HG03060 (cell line): ENCODE measurements around the gene PEX3.

Experiments
- ATAC-seq: cut with Tn5 transposase; IDR thresholded peaks from one replicate; pipeline ENCODE4 v1.9.1; 2021; ENCODE audit warnings: low read depth, moderate number of reproducible peaks; ENCODE audit not compliant: unreplicated experiment

The PEX3 gene, protein sequence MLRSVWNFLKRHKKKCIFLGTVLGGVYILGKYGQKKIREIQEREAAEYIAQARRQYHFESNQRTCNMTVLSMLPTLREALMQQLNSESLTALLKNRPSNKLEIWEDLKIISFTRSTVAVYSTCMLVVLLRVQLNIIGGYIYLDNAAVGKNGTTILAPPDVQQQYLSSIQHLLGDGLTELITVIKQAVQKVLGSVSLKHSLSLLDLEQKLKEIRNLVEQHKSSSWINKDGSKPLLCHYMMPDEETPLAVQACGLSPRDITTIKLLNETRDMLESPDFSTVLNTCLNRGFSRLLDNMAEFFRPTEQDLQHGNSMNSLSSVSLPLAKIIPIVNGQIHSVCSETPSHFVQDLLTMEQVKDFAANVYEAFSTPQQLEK

DNA sequence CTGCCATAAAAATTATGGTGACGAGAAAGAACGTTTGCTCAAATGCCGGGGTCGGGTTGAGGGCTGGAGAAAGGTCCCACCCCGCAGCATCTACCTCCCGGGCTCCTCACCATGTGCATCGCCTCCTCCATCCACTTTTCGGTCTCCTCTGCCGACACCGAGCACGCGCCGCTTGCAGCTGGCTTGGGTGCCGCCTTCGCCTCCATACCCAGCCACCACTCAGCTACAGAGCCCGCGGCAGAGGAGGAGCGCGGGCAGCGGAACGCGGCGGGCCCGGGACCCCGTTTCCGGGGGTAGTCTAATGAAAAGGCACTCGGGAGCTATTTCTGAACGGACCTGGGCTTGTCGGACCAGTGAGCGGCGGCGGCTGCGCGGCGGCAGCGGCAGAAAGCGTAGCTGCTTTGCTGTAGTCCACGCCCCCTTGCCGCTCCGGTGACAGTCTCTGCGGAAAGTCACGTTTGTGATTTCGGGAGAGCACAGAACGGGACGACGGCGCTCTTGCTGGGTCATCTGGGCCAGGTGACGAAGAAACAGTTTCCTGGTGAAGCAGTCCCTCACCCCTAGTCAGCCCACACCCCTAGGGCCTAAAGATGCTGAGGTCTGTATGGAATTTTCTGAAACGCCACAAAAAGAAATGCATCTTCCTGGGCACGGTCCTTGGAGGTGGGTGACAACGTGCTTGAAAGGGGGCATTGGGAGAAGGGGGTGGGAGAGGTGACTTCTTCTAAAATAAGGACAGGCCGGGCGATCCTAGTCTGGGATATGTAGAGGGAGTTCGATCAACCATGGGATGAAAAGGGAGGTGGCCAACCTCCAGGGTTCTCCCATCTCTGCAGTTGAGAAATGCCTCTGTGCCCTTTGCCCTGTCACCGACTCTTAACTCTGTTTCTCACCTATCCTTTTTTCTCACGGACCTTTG, at the start of gene PEX3, which contains the start of gene ADAT2:
Gene PEX3 (plus strand): TSS at position 353 of the 919 bp plus-strand sequence. CDS start 238 bp downstream, at position 591.
Gene ADAT2 (minus strand): TSS at position 243 of the 919 bp plus-strand sequence. CDS start 37 bp downstream, at position 206.
- ATAC-seq: peak; percentile 95

- no peak for ATAC-seq
Measured at GRCh38 chr6:143401068-143401446, 49.5 kb upstream of the PEX3 start.

DNA sequence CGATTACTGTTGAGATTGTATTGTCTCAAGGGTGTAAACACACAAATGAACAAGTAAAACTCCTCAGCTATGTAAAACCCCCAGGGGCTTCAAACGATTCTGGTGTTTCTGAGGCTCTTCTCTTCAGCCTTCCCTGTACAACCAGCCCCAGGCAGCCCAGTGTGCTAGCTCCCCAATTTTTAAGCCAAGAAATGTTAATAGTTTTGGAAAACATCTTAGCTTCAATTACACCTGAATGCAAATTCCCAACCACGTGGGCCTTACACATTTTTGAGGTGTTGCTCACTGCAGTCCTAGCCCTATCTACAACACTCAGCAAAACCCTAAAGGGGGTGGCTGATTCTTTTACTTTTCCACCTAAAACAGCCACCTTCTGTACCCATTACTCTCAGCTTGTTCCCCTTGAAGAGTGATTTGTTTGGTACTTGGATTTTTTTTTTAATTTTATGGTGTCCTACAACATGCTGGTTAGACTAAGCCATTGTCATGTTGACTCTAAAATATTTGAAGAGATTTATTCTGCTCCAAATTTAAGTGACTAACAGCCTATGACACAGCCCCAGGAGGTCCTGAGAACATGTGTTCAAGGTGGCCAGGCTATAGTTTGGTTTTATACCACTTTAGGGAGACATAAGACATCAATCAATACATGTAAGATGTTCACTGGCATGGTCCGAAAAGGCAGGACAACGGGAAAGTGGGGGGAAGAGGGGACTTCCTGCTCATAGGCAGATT, 48.8 kb upstream of the PEX3 start:
- no peak for ATAC-seq

GRCh38 chr6:143402721-143403336, 47.8 kb upstream of the PEX3 start:
- ATAC-seq: no peak

DNA sequence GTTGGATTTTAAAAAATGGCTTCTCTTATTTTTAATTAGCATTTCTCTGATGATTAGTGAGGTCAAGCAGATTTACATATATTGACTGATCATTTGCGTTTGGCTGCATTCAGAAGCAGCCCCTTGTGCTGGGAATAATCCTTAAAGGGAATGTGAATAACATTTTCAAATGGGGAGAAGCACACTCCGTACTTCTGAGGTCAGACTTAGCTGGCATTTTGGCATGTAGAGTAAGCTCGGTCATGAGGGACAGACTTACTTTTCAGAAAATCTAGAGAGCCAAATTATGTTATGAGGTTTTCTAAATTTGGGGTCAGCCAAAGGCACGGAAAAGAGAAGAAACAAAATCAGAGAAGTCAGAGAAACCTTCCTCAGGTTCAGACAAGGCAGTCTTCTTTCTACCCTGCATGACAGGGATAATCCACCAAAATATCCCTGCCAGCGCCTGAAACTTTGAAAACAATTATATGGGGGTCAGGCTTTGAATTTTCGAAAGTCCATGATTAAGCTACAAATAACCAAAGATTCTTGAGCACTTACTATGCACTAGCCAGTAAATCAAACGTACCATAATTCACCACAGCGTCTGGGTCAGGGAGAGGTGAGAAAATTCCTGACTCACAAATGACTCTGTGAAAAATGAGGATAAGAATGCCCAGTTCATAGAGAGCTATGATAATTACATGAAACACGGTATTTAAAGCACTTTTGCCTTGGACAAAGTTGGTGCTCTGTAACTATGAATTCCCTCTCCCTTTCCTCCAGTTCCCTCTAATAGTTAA, 45.0 kb upstream of the PEX3 start:
- ATAC-seq: no peak

DNA sequence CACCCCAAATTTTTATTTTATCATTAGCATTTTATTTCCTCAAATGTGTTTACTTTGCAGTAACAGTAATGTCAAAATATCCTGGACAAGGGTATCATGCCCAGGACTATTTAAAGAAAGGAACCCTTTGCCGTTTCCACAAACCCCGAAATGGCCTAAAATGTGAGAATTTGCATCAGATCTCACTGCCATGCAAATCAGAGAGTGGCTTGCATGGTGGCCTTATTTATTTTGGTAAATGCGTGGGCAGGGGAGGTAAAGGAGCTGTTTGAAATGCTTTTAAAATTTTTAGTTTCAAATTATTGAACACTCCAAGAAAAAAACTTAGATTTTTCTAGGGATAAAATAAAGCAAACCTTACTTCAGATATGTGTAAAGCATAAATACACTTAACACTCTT, 43.9 kb upstream of the PEX3 start:
- peak; percentile 63 for ATAC-seq

DNA sequence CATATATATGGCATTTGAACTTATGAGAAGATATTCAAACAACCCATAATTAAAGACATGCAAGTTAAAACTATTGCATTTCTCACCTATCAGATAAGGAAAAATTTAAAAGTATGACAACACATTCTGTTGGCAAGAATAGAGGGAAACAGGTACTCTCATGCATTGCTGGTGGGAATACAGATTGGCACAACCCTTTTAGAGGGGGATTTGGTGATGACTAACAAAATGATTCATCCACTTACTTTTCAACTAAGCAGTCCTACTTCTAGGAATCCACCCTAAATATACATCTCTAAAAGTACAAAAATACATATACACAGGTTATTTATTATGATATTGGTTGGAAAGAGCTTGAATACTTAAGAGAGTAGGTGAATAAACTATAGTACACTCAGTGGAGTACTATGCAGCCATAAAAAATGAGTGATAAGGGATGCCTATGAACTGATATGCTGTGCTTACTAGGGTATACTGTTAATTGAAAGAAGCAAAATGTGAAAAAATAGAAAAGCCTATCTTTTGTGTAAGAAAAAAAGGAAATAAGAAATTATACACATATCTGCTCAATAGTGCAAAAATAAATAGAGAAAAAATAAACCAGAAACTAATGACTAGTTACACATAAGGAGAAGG, 42.3 kb upstream of the PEX3 start:
- ATAC-seq: no peak

GRCh38 chr6:143408787-143409162, 41.8 kb upstream of the PEX3 start:
- no peak for ATAC-seq

DNA sequence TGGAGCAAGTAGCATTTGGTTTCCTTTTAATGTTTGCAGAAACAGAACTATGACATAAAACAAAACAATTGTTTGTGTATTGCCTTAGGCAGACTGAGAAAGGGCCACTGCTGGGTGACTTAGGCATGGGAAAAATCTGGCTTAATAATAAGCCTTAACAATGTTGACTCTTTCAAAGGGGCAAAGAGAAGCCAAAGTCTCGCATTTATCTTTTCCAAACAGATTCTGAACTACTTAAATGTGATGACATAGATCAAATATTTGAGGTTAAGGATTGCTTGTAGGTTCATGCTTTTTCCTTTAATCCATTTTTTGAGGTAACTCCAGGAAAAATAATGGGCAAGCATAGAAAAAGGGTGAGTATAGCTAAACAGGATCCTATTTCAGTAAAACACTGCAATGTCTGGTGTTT, 39.7 kb upstream of the PEX3 start:
- ATAC-seq: no peak

- ATAC-seq: no peak
Measured at GRCh38 chr6:143414769-143415168, 35.8 kb upstream of the PEX3 start.

- no peak for ATAC-seq
Measured at GRCh38 chr6:143419526-143419925, 31.1 kb upstream of the PEX3 start.

DNA sequence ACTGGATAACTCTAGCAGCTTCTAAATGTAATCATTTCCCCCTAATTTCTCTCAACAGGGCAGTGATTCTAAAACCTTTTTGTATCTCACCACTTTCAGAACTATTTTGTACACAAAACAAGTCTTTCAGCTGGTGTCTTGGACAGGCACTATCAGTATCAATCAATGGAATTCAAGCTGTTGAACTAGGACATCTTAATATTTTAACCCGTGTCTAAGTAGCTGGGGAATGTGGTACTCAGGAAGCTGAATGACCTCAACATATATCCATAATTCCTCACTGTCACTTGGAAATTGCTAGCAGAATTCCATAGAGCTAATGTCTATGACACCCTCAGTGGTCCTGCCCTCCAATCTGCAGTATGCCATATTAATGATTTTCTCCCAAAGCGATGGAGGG, 24.6 kb upstream of the PEX3 start:
- no peak for ATAC-seq

DNA sequence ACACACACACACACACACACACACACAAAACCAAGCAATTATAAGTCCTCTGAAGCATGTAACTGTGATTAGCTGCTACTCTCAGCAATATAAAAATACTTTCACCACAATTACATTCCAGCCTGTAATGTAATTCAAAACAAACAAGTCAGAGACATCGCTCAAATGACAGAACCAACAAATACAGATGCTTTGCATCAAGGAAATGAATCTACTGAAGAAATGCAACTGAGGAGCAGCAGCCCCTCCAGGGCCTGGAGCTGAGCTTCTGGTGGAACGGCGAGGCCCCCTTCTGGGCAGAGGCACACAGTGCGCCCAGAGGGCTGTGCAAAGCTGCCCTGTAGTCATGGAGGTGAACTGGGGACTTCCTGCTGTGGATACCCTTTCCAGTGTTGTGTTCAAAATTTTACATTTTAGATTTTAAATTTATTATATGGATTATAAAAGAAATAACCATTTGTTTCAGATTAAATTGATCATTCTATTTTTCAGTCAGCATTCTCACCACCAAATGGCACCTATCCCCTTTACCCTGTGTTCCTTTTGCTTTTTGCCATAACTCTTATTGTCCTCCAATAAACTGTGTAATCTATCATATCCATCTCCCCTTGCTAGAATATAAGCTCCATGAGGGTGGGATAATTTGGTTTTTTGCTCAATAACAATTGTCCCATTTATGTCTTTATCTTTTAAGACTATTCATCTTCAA, 23.3 kb upstream of the PEX3 start:
- ATAC-seq: peak; percentile 93

DNA sequence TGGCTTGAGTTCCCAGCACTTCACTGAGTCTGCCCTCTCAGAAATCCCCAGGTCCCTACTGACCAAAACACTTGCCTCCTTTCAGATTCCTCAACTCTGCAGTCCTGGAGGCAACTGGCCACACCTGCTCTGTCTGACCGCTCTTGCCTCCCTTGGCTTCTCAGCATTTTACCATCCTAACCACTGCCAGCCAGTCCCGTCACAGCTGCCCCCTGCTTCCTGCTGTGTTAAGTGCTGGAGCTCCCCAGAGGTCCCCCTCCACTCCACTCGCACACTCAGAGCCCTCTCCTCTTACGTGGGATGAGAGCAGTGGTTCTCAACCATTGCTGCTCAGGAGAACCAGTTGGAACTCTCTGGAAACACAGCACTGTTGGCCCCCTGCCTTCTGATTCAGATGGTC, 20.6 kb upstream of the PEX3 start:
- ATAC-seq: no peak

DNA sequence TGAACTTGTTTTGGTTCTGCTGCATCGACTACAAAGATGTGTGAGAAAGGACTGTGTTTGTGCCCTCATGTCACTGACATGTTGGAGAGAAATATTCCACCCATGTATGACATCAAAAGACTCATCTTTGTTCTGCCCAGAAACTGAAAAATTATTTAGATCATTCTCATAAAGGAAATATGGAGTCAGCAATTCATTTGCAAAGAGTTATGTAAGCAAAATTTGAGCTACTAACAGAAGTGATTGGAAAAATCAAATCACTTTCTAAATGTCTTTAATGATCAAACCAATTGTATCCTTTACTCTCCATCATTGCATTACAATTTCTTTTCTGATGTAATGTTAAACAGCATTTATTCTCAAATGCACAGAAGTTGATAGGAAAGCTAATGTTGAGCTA, 19.4 kb upstream of the PEX3 start:
- no peak for ATAC-seq

- no peak for ATAC-seq
Measured at GRCh38 chr6:143432588-143432987, 18.0 kb upstream of the PEX3 start.

DNA sequence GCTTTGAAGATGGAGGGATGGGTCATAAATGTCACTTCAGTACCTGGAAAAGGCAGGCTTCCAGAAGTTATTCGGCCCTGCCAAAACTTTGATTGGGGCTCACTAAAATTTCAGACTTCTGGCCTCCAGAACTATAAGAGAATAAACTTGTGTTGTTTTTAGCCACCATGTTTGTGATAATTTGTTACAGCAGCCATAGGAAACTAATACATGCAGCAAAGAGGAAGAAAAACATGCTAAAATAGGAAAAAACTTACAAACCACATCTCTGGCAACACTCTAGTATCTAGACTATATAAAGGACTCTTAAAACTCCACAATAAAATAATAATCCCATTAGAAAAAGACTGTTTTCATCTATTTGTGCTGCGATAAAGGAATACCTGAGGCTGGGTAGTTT, 9.6 kb upstream of the PEX3 start:
- ATAC-seq: no peak

DNA sequence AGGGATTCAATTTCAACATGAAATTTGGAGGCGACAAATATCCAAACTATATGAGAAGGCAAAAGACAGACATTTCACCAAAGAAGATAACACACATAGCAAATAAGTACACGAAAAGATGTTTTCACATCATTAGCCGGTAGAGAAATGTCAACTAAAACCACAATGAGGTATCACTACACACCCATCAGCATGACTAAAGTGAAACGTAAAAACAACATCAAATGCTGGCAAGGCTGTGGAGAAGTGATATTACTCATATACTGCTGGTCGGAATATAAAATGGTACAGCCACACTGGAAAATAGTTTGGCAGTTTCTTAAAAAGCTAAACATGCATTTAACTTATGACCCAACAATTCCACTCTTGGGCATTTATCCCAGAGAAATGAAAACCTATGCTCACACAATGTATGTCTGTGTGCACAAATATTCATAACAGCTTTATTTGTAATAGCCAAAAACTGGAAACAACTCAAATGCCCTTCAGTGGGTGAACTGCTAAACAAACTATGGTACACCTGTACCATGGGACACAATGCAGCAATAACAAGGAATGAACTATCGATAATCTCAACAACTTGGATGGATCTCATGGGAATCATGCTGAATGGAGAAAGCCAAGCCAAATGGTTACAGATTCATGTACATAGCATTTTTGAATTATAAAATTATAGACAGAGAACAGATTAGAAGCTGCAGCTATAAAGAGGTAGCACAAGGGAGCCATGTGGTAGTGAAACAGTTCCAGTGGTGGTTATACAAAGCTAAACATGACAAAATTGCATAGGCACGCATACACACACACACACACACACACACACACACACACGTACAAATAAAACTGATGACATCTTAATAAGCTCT, 8.7 kb upstream of the PEX3 start:
- no peak for ATAC-seq
